ENCODE results near the gene ASXL1.
"Not testable (repeated sequence)": the region's sequence is repeated elsewhere in the genome, so short reads cannot be mapped to it uniquely, and the experiment has no call there.

The ASXL1 gene

DNA sequence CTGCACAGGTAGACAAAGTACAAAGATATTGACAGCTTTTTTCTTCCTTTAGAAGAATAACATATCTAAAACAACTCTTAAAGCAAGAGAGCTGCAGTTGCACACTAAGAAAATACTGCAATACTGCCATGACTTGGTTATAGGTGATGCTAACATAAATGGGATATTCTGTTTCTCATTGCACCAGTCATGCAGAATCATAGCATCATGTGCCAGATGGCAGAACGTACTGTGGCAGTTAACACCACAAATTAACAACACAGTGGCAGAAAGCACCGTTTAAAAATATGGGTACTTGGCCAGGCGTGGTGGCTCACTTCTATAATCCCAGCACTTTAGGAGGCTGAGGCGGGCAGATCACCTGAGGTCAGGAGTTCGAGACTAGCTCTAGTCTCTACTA is 7.4 kb downstream of the ASXL1 start:
- TF ChIP-seq, protein P1, sequence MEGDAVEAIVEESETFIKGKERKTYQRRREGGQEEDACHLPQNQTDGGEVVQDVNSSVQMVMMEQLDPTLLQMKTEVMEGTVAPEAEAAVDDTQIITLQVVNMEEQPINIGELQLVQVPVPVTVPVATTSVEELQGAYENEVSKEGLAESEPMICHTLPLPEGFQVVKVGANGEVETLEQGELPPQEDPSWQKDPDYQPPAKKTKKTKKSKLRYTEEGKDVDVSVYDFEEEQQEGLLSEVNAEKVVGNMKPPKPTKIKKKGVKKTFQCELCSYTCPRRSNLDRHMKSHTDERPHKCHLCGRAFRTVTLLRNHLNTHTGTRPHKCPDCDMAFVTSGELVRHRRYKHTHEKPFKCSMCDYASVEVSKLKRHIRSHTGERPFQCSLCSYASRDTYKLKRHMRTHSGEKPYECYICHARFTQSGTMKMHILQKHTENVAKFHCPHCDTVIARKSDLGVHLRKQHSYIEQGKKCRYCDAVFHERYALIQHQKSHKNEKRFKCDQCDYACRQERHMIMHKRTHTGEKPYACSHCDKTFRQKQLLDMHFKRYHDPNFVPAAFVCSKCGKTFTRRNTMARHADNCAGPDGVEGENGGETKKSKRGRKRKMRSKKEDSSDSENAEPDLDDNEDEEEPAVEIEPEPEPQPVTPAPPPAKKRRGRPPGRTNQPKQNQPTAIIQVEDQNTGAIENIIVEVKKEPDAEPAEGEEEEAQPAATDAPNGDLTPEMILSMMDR (IDR thresholded peaks at IDR 0.05; ENCODE audit: low read depth, low read length): no peak
- no peak for DNase-seq (ENCODE audit: extremely low read depth, low read depth)

DNA sequence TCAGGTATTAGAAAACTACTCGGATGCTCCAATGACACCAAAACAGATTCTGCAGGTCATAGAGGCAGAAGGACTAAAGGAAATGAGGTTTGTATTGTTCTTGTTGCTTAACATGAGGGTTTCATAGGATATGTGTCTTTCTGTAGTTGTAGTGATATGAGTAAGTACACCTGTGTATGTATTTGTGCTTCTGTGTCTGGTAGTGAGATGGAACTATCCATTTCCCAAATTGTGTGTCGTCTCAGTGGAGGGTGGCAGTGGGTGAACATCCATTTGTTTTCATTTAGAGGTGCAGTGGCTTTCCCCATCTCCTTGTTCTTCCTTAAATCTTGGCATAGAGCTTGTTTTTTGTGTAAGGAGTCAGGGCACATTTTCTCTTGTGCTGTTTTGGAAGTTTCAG is 8.2 kb downstream of the ASXL1 start:
- no peak for DNase-seq (ENCODE audit: extremely low read depth, low read depth)
- TF ChIP-seq, protein P1 (IDR thresholded peaks at IDR 0.05; ENCODE audit: low read depth, low read length): no peak

DNA sequence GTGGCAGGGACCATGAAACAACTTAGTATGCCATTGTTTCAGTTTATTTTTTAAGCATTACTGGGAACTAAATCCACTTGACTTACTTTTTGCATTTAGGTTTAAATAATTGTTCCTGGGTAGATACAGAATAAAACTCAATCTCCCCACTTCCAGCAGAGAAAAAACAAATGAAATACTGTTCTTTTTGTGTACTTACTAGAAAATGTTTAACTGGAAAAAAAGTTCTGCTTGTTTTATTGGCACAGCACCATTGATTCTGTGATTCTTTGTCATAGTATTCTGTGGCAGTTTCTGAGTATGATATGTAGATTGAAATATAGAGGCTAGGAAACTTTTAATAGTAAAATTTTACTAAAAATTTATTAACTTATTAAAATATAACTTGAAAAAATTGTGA is 10.2 kb downstream of the ASXL1 start:
- no peak for DNase-seq (ENCODE audit: extremely low read depth, low read depth)
- TF ChIP-seq, protein P1 (IDR thresholded peaks at IDR 0.05; ENCODE audit: low read depth, low read length): no peak

DNA sequence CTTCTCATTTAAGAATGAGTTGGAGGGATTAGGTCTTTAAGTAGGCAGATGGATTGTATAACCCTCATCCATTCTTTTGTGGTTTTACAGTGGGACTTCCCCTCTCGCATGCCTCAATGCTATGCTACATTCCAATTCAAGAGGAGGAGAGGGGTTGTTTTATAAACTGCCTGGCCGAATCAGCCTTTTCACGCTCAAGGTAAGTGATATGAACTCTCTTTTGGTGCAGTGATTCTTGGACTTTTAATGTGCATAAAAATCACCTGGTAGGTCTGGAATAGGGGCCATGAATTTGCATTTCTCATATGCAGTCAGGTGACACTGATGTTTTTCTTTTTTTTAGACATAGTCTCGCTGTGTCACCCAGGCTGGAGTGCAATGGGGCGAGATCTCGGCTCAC is 10.8 kb downstream of the ASXL1 start:
- no peak for DNase-seq (ENCODE audit: extremely low read depth, low read depth)
- TF ChIP-seq, protein P1 (IDR thresholded peaks at IDR 0.05; ENCODE audit: low read depth, low read length): no peak

DNA sequence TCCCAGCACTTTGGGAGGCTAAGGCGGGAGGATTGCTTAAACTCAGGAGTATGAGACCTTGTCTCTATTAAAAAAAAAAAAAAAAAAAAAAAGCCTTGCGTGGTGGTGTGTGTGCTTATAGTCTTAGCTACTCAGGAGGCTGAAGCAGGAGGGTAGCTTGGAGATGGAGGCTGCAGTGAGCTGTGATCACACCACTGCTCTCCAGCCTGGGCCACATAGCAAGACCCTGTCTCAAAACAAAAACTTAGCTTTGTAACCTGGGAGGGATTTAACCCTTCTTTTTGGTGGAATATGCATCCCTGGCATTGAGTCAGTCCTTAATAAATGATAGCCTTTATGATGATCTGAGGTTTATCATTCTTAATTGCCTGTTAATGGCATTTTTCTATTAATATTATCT is 12.8 kb downstream of the ASXL1 start:
- TF ChIP-seq, protein P1 (IDR thresholded peaks at IDR 0.05; ENCODE audit: low read depth, low read length): no peak
- DNase-seq (ENCODE audit: extremely low read depth, low read depth): no peak

DNA sequence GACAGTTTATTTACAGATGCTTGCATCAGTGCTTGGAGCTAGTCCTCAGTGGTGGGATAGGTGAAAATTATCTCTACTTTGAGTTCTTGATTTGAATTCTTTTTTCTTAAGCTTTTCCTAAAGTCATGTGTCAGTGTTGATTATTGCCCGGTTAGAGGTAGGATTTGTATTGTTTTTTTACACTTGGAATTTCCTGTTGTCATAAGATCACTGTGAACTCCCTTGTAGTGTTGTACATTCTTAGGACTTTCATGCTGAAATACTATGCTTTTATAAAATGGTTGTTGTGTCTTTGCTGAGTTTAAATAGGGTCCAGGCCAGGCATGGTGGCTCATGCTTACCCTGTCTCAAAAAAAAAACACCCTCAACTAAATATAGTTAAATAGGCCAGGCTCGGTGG is 20.3 kb downstream of the ASXL1 start:
- DNase-seq (ENCODE audit: extremely low read depth, low read depth): no peak
- TF ChIP-seq, protein P1 (IDR thresholded peaks at IDR 0.05; ENCODE audit: low read depth, low read length): no peak

DNA sequence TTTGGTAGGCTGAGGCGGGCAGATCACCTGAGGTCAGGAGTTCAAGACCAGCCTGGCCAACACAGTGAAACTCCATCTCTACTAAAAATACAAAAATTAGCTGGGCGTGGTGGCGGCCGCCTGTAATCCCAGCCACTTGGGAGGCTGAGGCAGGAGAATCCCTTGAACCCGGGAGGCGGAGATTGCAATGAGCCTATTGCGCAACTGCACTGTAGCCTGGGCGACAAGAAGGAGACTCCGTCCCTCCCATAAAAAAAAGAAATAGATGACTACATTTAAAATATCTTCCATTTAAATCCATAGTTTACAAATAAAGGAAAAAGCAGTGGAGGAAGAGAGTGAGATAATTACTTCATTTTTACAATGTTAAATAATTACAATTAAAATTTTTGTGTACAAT is 21.9 kb downstream of the ASXL1 start:
- DNase-seq (ENCODE audit: extremely low read depth, low read depth): not testable (repeated sequence)

DNA sequence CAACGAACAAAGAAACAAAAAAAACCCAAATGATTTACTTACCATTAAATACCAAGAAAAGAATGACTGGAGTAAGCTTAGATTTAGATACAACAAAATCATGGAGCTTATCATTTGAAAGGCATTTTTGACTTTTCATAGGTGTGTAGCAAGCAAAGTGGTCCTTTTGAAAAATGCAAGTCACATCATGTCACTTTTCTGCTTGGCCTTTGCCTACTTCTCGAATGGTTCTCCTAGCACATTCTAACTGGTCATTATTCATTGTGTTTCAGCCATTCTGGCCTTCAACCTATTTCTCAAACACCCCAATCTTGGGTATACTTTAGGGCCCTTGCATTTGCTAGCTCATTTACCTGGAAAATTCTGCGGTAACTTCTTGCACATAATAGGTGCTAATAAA is 22.6 kb downstream of the ASXL1 start:
- DNase-seq (ENCODE audit: extremely low read depth, low read depth): no peak
- TF ChIP-seq, protein P1 (IDR thresholded peaks at IDR 0.05; ENCODE audit: low read depth, low read length): no peak

All from AG09319 (cell line).